SKM-1 treated with dmso at 0.1 percent for 144 hours (cell line): ENCODE data around the gene LSR.

Experiments
- DNase-seq: peaks from one replicate; lab custom pipeline; 2025; ENCODE audit not compliant: unreplicated experiment; lab: John Stamatoyannopoulos, UW

LSR gene

GRCh38 chr19:35246466-35247092 lies 2.2 kb upstream of the LSR start:
- DNase-seq: no peak

- DNase-seq: no peak
Observed at GRCh38 chr19:35247526-35248309, 1.1 kb upstream of the LSR start.

- no peak for DNase-seq
Observed at GRCh38 chr19:35249146-35249847, 495 bp downstream of the LSR start.

GRCh38 chr19:35249848-35250711 lies 1.3 kb downstream of the LSR start:
- no peak for DNase-seq

GRCh38 chr19:35251456-35251855 lies 2.7 kb downstream of the LSR start:
- no peak for DNase-seq

GRCh38 chr19:35253316-35254286 lies 4.8 kb downstream of the LSR start:
- DNase-seq: no peak

- no peak for DNase-seq
Observed at GRCh38 chr19:35254341-35255297, 5.8 kb downstream of the LSR start.

GRCh38 chr19:35256566-35256965 lies 7.8 kb downstream of the LSR start:
- no peak for DNase-seq

- DNase-seq: no peak
Observed at GRCh38 chr19:35257113-35257461, 8.3 kb downstream of the LSR start.

- DNase-seq: no peak
Observed at GRCh38 chr19:35260694-35261304, 12.0 kb downstream of the LSR start.

GRCh38 chr19:35261356-35262100 lies 12.7 kb downstream of the LSR start:
- DNase-seq: no peak

- DNase-seq: no peak
Observed at GRCh38 chr19:35262101-35262761, 13.4 kb downstream of the LSR start.

- DNase-seq: no peak
Observed at GRCh38 chr19:35264268-35265125, 15.7 kb downstream of the LSR start.

- DNase-seq: no peak
Observed at GRCh38 chr19:35265126-35265899, 16.5 kb downstream of the LSR start.

GRCh38 chr19:35265900-35266519 lies 17.2 kb downstream of the LSR start:
- DNase-seq: no peak
